Measurements from ENCODE around the gene EIF4E3. TPM values are rescaled to one million over a fixed set of nuclear protein-coding genes. Genes with fewer than 3 reads are reported as not detected.

EIF4E3 gene
- total and polyA plus RNA-seq, 2 donors (not counting 1 experiment from before 2014, with no cell fraction given): 1.00 to 5.0 TPM

GRCh38 chr3:71714595-71714994, 10.6 kb downstream of the EIF4E3 start:
- no peaks in the 10 kb centered on the region for H3K36me3 ChIP-seq (replicated peaks in 1 of 2; ENCODE audit: control extremely low read depth in 1 of 2, control insufficient read depth in 1 of 2, extremely low read depth in 1 of 2, insufficient read depth in 2 of 2, low read length in 1 of 2)
- H3K4me1 ChIP-seq (ENCODE audit: control insufficient read depth in 2 of 2, insufficient read depth in 2 of 2, low read length in 2 of 2): no peaks in the 10 kb centered on the region
- POLR2A ChIA-PET: interaction anchor here (0.7 kb wide), 1 partner anchor 628 kb away, joined by 3 read pairs; no protein-coding TSS in a partner anchor
- H4K20me1 ChIP-seq (ENCODE audit: control insufficient read depth, insufficient read depth, low read length, poor library complexity, severe bottlenecking): no peaks in the 10 kb centered on the region
- H3K4me3 ChIP-seq (ENCODE audit: control extremely low read depth in 1 of 5, extremely low read depth in 1 of 5, insufficient read depth in 1 of 5, low read depth in 2 of 5, low read length in 4 of 5): no peak overlapping the region
- H3K9ac ChIP-seq (ENCODE audit: low read length): no peak overlapping the region
- Mint-ChIP-seq H3K27ac (no peak overlapping the region), H3K4me1 (no peaks in the 10 kb centered on the region), H3K9me3 (ENCODE audit: insufficient read depth) (no peaks in the 10 kb centered on the region), H3K4me3 (no peak overlapping the region), H3K27me3 (peaks cover 6% of the 10 kb centered on the region)
- CTCF ChIA-PET: interaction anchor here (0.6 to 4.3 kb wide), 4 partner anchors 9 to 515 kb away, joined by 3 to 22 read pairs (median 3); no protein-coding TSS in a partner anchor
- H3K79me2 ChIP-seq (ENCODE audit: control insufficient read depth, insufficient read depth, low read length): no peaks in the 10 kb centered on the region
- no peak overlapping the region for H3K4me2 ChIP-seq (replicated peaks; ENCODE audit: low read depth, low read length, poor library complexity, severe bottlenecking)
- H2AFZ ChIP-seq (ENCODE audit: insufficient read depth, low read depth, low read length, poor library complexity, severe bottlenecking): no peak overlapping the region
- 93% methylated on average over 3 of the region's 4 CpGs for whole genome bisulfite sequencing (ENCODE audit: insufficient coverage)
- H3K27me3 ChIP-seq (replicated peaks in 1 of 4; ENCODE audit: control extremely low read depth in 1 of 4, control insufficient read depth in 3 of 4, insufficient read depth in 4 of 4, low read length in 3 of 4): peaks cover 0 to 3% (median 0%) of the 10 kb centered on the region in 4 experiments
- no peak for ATAC-seq (ENCODE audit: low read depth)
- H3K9me3 ChIP-seq (ENCODE audit: control extremely low read depth in 1 of 3, control insufficient read depth in 2 of 3, insufficient read depth in 1 of 3, low read length in 2 of 3): no peaks in the 10 kb centered on the region
- no peak overlapping the region for H3K27ac ChIP-seq (ENCODE audit: low read length in 2 of 2)
- TF ChIP-seq, protein P1, sequence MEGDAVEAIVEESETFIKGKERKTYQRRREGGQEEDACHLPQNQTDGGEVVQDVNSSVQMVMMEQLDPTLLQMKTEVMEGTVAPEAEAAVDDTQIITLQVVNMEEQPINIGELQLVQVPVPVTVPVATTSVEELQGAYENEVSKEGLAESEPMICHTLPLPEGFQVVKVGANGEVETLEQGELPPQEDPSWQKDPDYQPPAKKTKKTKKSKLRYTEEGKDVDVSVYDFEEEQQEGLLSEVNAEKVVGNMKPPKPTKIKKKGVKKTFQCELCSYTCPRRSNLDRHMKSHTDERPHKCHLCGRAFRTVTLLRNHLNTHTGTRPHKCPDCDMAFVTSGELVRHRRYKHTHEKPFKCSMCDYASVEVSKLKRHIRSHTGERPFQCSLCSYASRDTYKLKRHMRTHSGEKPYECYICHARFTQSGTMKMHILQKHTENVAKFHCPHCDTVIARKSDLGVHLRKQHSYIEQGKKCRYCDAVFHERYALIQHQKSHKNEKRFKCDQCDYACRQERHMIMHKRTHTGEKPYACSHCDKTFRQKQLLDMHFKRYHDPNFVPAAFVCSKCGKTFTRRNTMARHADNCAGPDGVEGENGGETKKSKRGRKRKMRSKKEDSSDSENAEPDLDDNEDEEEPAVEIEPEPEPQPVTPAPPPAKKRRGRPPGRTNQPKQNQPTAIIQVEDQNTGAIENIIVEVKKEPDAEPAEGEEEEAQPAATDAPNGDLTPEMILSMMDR (IDR thresholded peaks at IDR 0.05): no peak
- no peak for TF ChIP-seq EZH2 (IDR thresholded peaks at IDR 0.05; ENCODE audit: borderline replicate concordance, insufficient read depth, low read depth, low read length, poor library complexity, severe bottlenecking)
- intact Hi-C loops (cut with micrococcal nuclease): loop anchor here (10.0 kb wide), 2 partner anchors 1220 to 1340 kb away; no protein-coding TSS in a partner anchor
- DNase-seq: no peak

DNA sequence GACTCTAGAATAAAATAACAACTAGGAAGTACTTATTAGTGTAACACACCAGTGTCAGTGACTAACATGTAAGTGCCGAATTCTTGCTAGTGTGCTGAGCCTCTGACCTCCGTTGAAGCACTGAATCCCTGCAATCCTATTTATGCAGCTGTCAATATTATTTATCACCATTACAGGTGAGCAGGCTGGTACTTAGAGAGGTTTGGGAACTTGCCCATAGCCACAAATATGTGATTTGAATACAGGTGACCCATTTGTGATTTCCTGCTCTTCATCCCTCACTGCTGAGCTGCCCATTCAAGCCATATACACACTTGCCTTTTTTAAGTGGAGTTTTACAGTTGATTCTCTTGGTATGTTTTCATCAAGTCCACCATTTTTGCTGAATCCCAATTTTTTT, 12.2 kb downstream of the EIF4E3 start:
- WGBS (ENCODE audit: insufficient coverage): no CpG with 5 or more reads among the region's 2 CpGs
- ChIA-PET CTCF (interaction anchor here (0.9 to 4.3 kb wide), 6 partner anchors 11 to 1281 kb away, joined by 3 to 22 read pairs (median 3); no protein-coding TSS in a partner anchor), POLR2A (no interaction called here)
- Histone ChIP-seq H3K4me3 (ENCODE audit: control extremely low read depth in 1 of 5, extremely low read depth in 1 of 5, insufficient read depth in 1 of 5, low read depth in 2 of 5, low read length in 4 of 5) (no peak overlapping the region), H3K27me3 (replicated peaks in 1 of 4; ENCODE audit: control extremely low read depth in 1 of 4, control insufficient read depth in 3 of 4, insufficient read depth in 4 of 4, low read length in 3 of 4) (peaks cover 0 to 3% (median 0%) of the 10 kb centered on the region in 4 experiments), H3K9ac (ENCODE audit: low read length) (no peak overlapping the region), H3K9me3 (ENCODE audit: control extremely low read depth in 1 of 3, control insufficient read depth in 2 of 3, insufficient read depth in 1 of 3, low read length in 2 of 3) (no peaks in the 10 kb centered on the region), H3K4me2 (replicated peaks; ENCODE audit: low read depth, low read length, poor library complexity, severe bottlenecking) (no peak overlapping the region), H4K20me1 (ENCODE audit: control insufficient read depth, insufficient read depth, low read length, poor library complexity, severe bottlenecking) (no peaks in the 10 kb centered on the region), H3K27ac (ENCODE audit: low read length in 2 of 2) (no peak overlapping the region), H2AFZ (ENCODE audit: insufficient read depth, low read depth, low read length, poor library complexity, severe bottlenecking) (no peak overlapping the region), H3K36me3 (replicated peaks in 1 of 2; ENCODE audit: control extremely low read depth in 1 of 2, control insufficient read depth in 1 of 2, extremely low read depth in 1 of 2, insufficient read depth in 2 of 2, low read length in 1 of 2) (no peaks in the 10 kb centered on the region), H3K4me1 (ENCODE audit: control insufficient read depth in 2 of 2, insufficient read depth in 2 of 2, low read length in 2 of 2) (no peaks in the 10 kb centered on the region), H3K79me2 (ENCODE audit: control insufficient read depth, insufficient read depth, low read length) (no peaks in the 10 kb centered on the region)
- no peak overlapping the region for H3K27ac Mint-ChIP-seq
- no peak overlapping the region for H3K4me3 Mint-ChIP-seq
- ATAC-seq (ENCODE audit: low read depth) (no peak), DNase-seq (no peak)
- H3K27me3 Mint-ChIP-seq: no peaks in the 10 kb centered on the region
- no peak for TF ChIP-seq EZH2 (IDR thresholded peaks at IDR 0.05; ENCODE audit: borderline replicate concordance, insufficient read depth, low read depth, low read length, poor library complexity, severe bottlenecking)
- TF ChIP-seq, protein P1 (IDR thresholded peaks at IDR 0.05): no peak
- intact Hi-C loops (cut with micrococcal nuclease): loop anchor here (10.0 kb wide), 2 partner anchors 1222 to 1342 kb away; no protein-coding TSS in a partner anchor
- no peaks in the 10 kb centered on the region for H3K9me3 Mint-ChIP-seq (ENCODE audit: insufficient read depth)
- H3K4me1 Mint-ChIP-seq: no peaks in the 10 kb centered on the region

Measured in B cell (primary cell).